MM.1S (cell line): ENCODE measurements around the gene SYNJ1.

ENCODE experiments used
- CTCF ChIP-seq: fragments of 300-600 bp; sonication (generic); IDR thresholded peaks from 2 replicates; pipeline ENCODE4 v1.5.1; 2016; ENCODE audit warnings: antibody characterized with exemption, low read length, mixed read lengths
- EZH2 ChIP-seq: fragments of 300-600 bp; sonication (generic); optimal IDR thresholded peaks from 2 replicates; pipeline ENCODE3; 2017; ENCODE audit warnings: low read depth, mild to moderate bottlenecking, antibody characterized with exemption, low read length, mixed read lengths

DNA sequence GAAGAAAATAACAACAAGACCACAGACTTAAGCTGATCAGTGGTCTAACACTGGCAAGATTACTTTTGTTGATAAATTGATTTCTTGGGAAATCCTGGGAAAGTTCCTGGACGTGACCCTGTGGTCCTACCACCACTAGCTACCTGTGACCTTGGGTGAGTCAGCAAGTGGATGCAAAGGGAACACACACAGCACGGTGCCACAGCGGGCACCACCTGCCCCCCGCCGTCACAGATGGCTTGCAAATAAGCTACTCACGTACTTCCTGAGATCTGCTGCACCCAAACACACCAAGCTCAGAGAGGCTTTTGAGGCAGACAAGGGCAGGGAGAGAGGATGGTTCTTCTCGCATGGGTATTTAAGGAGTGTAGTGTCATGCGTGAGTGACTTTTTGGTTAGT lies 128.3 kb downstream of the SYNJ1 start:
- TF ChIP-seq CTCF (no peak), EZH2 (no peak)
